ENCODE data around the gene CPM. TPM values are rescaled to one million over a fixed set of nuclear protein-coding genes. Genes with fewer than 3 reads are reported as not detected.

CPM gene
- total and polyA plus RNA-seq, 8 donors = 5.7 to 103 (median 45.8) TPM

DNA sequence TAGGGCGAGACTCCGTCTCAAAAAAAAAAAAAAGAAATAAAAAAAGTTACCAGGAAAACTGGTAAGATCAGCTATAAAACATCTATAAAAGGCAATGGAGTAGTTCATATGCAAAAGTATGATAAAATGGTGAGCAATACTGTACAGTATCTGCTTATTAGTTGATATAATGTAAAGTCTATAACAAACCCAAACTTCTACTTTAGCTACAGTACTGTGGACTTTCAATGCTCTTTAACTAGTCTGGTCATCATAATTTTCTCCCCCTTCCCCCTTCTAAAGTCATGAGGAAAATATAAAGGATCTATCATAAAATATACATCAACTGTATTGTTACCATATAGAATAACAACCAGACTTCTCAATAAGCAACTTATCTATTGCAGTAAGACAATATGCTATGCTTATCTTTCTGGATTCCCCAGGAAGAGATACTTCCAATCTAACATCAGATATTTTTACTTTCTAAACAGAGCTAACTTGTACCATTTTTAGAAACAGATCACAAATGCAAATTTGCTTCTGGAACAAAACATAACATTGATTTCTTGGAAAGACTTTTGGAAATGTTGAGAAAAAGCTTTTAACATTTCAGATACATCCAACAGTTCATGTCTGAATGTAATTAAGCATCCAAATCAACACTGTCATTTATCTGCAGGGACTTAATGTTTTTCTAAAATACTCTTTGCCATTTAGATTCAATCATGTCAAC lies 81.2 kb downstream of the CPM start:
- no peak overlapping the region for H3K27ac ChIP-seq
- peaks cover 0 to 19% (median 16%) of the 10 kb centered on the region in 4 donors for H3K36me3 ChIP-seq
- H3K9me3 ChIP-seq = no peaks in the 10 kb centered on the region
- no peaks in the 10 kb centered on the region for H3K27me3 ChIP-seq
- H3K4me1 ChIP-seq = no peaks in the 10 kb centered on the region
- 80 to 92% (median 91%) methylated on average over 2 of the region's 2 CpGs for WGBS, 5 donors
- no peak overlapping the region for H3K4me3 ChIP-seq
- DNase-seq = no peak
- no peak for TF ChIP-seq EP300 (IDR thresholded peaks at IDR 0.05)
- no peak for TF ChIP-seq POLR2AphosphoS5 (IDR thresholded peaks at IDR 0.05)
- no peak for TF ChIP-seq POLR2A (IDR thresholded peaks at IDR 0.05)
- TF ChIP-seq, protein P1, sequence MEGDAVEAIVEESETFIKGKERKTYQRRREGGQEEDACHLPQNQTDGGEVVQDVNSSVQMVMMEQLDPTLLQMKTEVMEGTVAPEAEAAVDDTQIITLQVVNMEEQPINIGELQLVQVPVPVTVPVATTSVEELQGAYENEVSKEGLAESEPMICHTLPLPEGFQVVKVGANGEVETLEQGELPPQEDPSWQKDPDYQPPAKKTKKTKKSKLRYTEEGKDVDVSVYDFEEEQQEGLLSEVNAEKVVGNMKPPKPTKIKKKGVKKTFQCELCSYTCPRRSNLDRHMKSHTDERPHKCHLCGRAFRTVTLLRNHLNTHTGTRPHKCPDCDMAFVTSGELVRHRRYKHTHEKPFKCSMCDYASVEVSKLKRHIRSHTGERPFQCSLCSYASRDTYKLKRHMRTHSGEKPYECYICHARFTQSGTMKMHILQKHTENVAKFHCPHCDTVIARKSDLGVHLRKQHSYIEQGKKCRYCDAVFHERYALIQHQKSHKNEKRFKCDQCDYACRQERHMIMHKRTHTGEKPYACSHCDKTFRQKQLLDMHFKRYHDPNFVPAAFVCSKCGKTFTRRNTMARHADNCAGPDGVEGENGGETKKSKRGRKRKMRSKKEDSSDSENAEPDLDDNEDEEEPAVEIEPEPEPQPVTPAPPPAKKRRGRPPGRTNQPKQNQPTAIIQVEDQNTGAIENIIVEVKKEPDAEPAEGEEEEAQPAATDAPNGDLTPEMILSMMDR (IDR thresholded peaks at IDR 0.05) = no peak
- intact Hi-C loops (cut with DNase I; ENCODE audit: low total_unique reads) = no loop called here

- no peak overlapping the region for H3K27ac ChIP-seq
- WGBS, 5 donors = 66 to 73% (median 69%) methylated on average over 4 of the region's 4 CpGs
Measured at GRCh38 chr12:68850390-68850789, 82.6 kb downstream of the CPM start.

GRCh38 chr12:68846811-68847210 lies 86.2 kb downstream of the CPM start:
- intact Hi-C loops (cut with DNase I; ENCODE audit: low total_unique reads) = no loop called here
- no peak for DNase-seq
- H3K27ac ChIP-seq = no peak overlapping the region
- peaks cover 11 to 36% (median 32%) of the 10 kb centered on the region in 4 donors for H3K36me3 ChIP-seq
- H3K9me3 ChIP-seq = no peaks in the 10 kb centered on the region
- no peaks in the 10 kb centered on the region for H3K4me1 ChIP-seq
- WGBS, 5 donors = 69 to 80% (median 76%) methylated on average over 3 of the region's 3 CpGs
- no peaks in the 10 kb centered on the region for H3K27me3 ChIP-seq
- H3K4me3 ChIP-seq = no peak overlapping the region
- TF ChIP-seq POLR2AphosphoS5 (IDR thresholded peaks at IDR 0.05) (no peak), POLR2A (IDR thresholded peaks at IDR 0.05) (no peak), EP300 (IDR thresholded peaks at IDR 0.05) (no peak)
- TF ChIP-seq, protein P1 (IDR thresholded peaks at IDR 0.05) = no peak

More at GRCh38 chr12:68850390-68850789, 82.6 kb downstream of the CPM start:
- Histone ChIP-seq H3K27me3 (no peaks in the 10 kb centered on the region), H3K36me3 (peaks cover 0 to 12% (median 10%) of the 10 kb centered on the region in 4 donors), H3K4me1 (no peaks in the 10 kb centered on the region), H3K9me3 (no peaks in the 10 kb centered on the region), H3K4me3 (no peak overlapping the region)
- intact Hi-C loops (cut with DNase I; ENCODE audit: low total_unique reads) = no loop called here
- no peak for DNase-seq
- no peak for TF ChIP-seq POLR2A (IDR thresholded peaks at IDR 0.05)
- TF ChIP-seq POLR2AphosphoS5 (IDR thresholded peaks at IDR 0.05) = no peak
- no peak for TF ChIP-seq EP300 (IDR thresholded peaks at IDR 0.05)
- TF ChIP-seq, protein P1 (IDR thresholded peaks at IDR 0.05) = no peak

- no peak for TF ChIP-seq POLR2AphosphoS5 (IDR thresholded peaks at IDR 0.05)
- TF ChIP-seq EP300 (IDR thresholded peaks at IDR 0.05) = no peak
Measured at GRCh38 chr12:68844788-68845695, 87.9 kb downstream of the CPM start.

More at GRCh38 chr12:68844788-68845695, 87.9 kb downstream of the CPM start:
- H3K9me3 ChIP-seq = no peaks in the 10 kb centered on the region
- intact Hi-C loops (cut with DNase I; ENCODE audit: low total_unique reads) = no loop called here
- WGBS, 5 donors = 86 to 91% (median 89%) methylated on average over 14 of the region's 14 CpGs
- no peak overlapping the region for H3K27ac ChIP-seq
- no peaks in the 10 kb centered on the region for H3K27me3 ChIP-seq
- H3K4me1 ChIP-seq = no peaks in the 10 kb centered on the region
- DNase-seq = no peak
- H3K4me3 ChIP-seq = no peak overlapping the region
- peaks cover 23 to 54% (median 49%) of the 10 kb centered on the region in 4 donors for H3K36me3 ChIP-seq
